CD1c-positive myeloid dendritic cell (primary cell): ENCODE results near the gene IQCH.

ENCODE experiments used
- DNase-seq: peaks from one replicate; pipeline ENCODE4 v3.0.0-alpha.2; 2016; ENCODE audit errors: extremely low spot score

Gene IQCH

GRCh38 chr15:67394873-67395639 lies 140.5 kb downstream of the IQCH start:
- DNase-seq, result no peak

- peak; percentile 39 for DNase-seq
Measured at GRCh38 chr15:67396114-67396513, 141.5 kb downstream of the IQCH start.

GRCh38 chr15:67397139-67397538 lies 142.6 kb downstream of the IQCH start:
- no peak for DNase-seq

- no peak for DNase-seq
Measured at GRCh38 chr15:67399925-67400324, 145.3 kb downstream of the IQCH start.

- no peak for DNase-seq
Measured at GRCh38 chr15:67400890-67401289, 146.3 kb downstream of the IQCH start.

GRCh38 chr15:67401336-67401735 lies 146.8 kb downstream of the IQCH start:
- no peak for DNase-seq

GRCh38 chr15:67403428-67404154 lies 149.0 kb downstream of the IQCH start:
- no peak for DNase-seq

- DNase-seq, result no peak
Measured at GRCh38 chr15:67405208-67406191, 150.9 kb downstream of the IQCH start.

GRCh38 chr15:67406257-67406861 lies 151.8 kb downstream of the IQCH start:
- no peak for DNase-seq

- DNase-seq, result no peak
Measured at GRCh38 chr15:67407786-67408185, 153.2 kb downstream of the IQCH start.

GRCh38 chr15:67409175-67409574 lies 154.6 kb downstream of the IQCH start:
- DNase-seq, result no peak

GRCh38 chr15:67411486-67411885 lies 156.9 kb downstream of the IQCH start:
- no peak for DNase-seq

- DNase-seq, result no peak
Measured at GRCh38 chr15:67413770-67414390, 159.3 kb downstream of the IQCH start.

- no peak for DNase-seq
Measured at GRCh38 chr15:67415181-67415580, 160.6 kb downstream of the IQCH start.

GRCh38 chr15:67416891-67417290 lies 162.3 kb downstream of the IQCH start:
- DNase-seq, result no peak

GRCh38 chr15:67419705-67420104 lies 165.1 kb downstream of the IQCH start:
- no peak for DNase-seq

- no peak for DNase-seq
Measured at GRCh38 chr15:67420137-67420536, 165.6 kb downstream of the IQCH start.

GRCh38 chr15:67421105-67421504 lies 166.5 kb downstream of the IQCH start:
- DNase-seq, result no peak

- DNase-seq, result no peak
Measured at GRCh38 chr15:67422296-67422695, 167.7 kb downstream of the IQCH start.

- DNase-seq, result peak; percentile 47
Measured at GRCh38 chr15:67433495-67434099, 179.0 kb downstream of the IQCH start.
